Right atrium auricular region (tissue), 2 donors: Measurements from ENCODE around the gene GTF2IRD2. TPM values are rescaled to one million over a fixed set of nuclear protein-coding genes. Genes with fewer than 3 reads are reported as not detected.
A peak's percentile ranks its signal among the peaks of the same experiment; 100 is the strongest.
"Not testable (repeated sequence)": the region's sequence is repeated elsewhere in the genome, so short reads cannot be mapped to it uniquely, and the experiment has no call there.

Experiments used
- DNase-seq: peaks from one replicate; pipeline ENCODE4 v3.0.0-alpha.2; 2019; ENCODE audit warnings: low spot score
- H3K27ac ChIP-seq, 2 donors: fragments of 200-600 bp; sonication (generic); 1 replicate in 1 of 2; 2 replicates in 1 of 2; pipeline ENCODE4 v1.5.1; 2016 to 2019
- H3K27me3 ChIP-seq, 2 donors: fragments of 200-600 bp; sonication (generic); one replicate each; pipeline versions ENCODE4 v1.5.1 to v1.6.0; 2017 to 2019
- H3K36me3 ChIP-seq: fragments of 200-600 bp; sonication (generic); one replicate; pipeline ENCODE4 v1.5.1; 2016
- H3K4me1 ChIP-seq, 2 donors: fragments of 200-600 bp; sonication (generic); one replicate each; pipeline versions ENCODE4 v1.5.1 to v1.6.0; 2017 to 2019
- H3K4me3 ChIP-seq, 2 donors: fragments of 200-600 bp; sonication (generic); 1 replicate in 1 of 2; 2 replicates in 1 of 2; pipeline ENCODE4 v1.5.1; 2017 to 2019; ENCODE audit warnings: mild to moderate bottlenecking in 1 of 2, moderate library complexity in 1 of 2
- H3K9me3 ChIP-seq, 2 donors: fragments of 200-600 bp; sonication (generic); one replicate each; pipeline ENCODE4 v1.5.1; 2019
- total RNA-seq, 2 donors: library from RNA; depleted of rRNA; stranded (reverse); fragments of >200 nt; gene quantifications; one replicate each; pipeline ENCODE4 v1.1.0, GENCODE V29; 2016

Gene GTF2IRD2
- total RNA-seq = 10 to 100 TPM in 1 of 2 donors, 1 to 10 TPM in 1; 7.8 to 13.3 TPM

GRCh38 chr7:74850833-74851721, at the start of gene GTF2IRD2:
Gene GTF2IRD2, minus strand, starts transcription at chr7:74851605. Its CDS starts 15,227 bp downstream, at chr7:74836378.
- H3K27ac ChIP-seq, H3K36me3 ChIP-seq, H3K4me3 ChIP-seq, H3K9me3 ChIP-seq, H3K4me1 ChIP-seq, DNase-seq, H3K27me3 ChIP-seq: not testable (repeated sequence)

DNA sequence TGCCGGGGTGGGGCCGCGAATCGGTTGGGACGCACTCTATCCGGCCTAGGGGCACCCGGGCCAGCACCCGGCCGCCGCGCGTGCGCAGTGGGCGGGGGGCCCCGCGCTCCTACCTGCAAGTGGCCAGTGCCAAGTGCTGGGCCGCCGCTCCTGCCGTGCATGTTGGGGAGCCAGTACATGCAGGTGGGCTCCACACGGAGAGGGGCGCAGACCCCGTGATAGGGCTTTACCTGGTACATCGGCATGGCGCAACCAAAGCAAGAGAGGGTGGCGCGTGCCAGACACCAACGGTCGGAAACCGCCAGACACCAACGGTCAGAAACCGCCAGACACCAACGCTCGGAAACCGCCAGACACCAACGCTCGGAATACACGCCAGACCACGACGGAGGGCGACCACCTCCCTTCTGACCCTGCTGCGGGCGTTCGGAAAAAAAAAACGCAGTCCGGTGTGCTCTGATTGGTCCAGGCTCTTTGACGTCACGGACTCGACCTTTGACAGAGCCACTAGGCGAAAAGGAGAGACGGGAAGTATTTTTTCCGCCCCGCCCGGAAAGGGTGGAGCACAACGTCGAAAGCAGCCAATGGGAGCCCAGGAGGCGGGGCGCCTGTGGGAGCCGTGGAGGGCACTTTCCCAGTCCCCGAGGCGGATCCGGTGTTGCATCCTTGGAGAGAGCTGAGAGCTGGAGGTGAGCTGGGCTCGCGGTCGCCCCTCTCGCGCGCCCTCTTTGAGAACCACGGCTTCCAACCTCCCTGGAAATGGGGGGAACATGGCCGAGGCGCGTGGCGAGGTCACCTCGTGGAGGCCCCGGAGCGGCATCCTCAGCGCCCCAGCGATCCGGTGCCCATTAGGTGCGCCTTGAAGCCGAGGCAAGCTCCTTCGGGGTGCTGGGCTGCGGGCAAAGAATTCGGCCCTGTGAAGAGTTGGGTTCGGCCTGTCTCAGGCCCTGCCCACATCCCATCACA, 39.0 kb upstream of the GTF2IRD2 start:
- not testable (repeated sequence) for H3K27me3 ChIP-seq, H3K9me3 ChIP-seq, H3K4me1 ChIP-seq, H3K36me3 ChIP-seq
- H3K27ac ChIP-seq = peak overlapping the region; percentile 82 to 88
- peak; percentile 95 for DNase-seq
- H3K4me3 ChIP-seq = peak overlapping the region; percentile 61 to 66

GRCh38 chr7:74889518-74890129, 38.2 kb upstream of the GTF2IRD2 start:
- not testable (repeated sequence) for DNase-seq, H3K9me3 ChIP-seq, H3K4me1 ChIP-seq, H3K27me3 ChIP-seq, H3K4me3 ChIP-seq, H3K27ac ChIP-seq, H3K36me3 ChIP-seq

DNA sequence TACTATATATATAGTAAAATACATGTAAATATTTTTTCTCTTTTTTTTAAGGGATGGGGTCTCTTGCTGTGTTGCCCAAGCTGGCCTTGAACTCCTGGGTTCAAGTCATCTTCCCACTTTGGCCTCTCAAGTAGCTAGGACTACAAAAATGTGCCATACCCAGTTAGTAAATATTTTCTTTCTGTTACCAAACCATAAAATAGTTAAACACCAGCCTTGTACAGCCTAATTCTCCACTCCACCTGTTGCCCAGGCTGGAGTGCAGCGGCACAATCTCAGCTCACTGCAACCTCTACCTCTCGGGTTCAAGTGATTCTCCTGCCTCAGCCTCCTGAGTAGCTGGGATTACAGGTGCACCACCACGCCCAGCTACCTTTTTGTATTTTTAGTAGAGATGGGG, 33.9 kb upstream of the GTF2IRD2 start:
- not testable (repeated sequence) for H3K4me1 ChIP-seq, H3K36me3 ChIP-seq, H3K27me3 ChIP-seq, H3K4me3 ChIP-seq, DNase-seq, H3K9me3 ChIP-seq, H3K27ac ChIP-seq

DNA sequence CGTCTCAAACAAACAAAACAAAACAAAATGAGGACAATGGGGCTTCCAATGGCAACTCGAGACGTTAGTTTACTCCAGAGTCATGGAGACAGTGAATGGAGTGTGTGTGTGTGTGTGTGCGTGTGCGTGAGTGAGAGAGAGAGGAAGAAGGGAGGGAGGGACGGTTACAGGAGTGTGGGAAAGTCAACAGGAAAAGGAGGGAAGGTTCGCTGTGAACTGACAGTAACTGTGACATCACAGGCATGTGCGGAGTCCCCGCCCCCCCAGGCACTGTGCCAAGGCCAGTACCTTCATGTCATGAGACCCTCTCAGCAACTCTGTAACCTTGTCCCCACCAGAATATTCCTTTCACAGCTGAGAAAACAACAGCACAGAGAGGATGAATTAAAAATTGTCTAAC, 30.7 kb upstream of the GTF2IRD2 start:
- H3K27me3 ChIP-seq, H3K4me1 ChIP-seq, H3K27ac ChIP-seq, H3K4me3 ChIP-seq, DNase-seq, H3K9me3 ChIP-seq, H3K36me3 ChIP-seq: not testable (repeated sequence)

DNA sequence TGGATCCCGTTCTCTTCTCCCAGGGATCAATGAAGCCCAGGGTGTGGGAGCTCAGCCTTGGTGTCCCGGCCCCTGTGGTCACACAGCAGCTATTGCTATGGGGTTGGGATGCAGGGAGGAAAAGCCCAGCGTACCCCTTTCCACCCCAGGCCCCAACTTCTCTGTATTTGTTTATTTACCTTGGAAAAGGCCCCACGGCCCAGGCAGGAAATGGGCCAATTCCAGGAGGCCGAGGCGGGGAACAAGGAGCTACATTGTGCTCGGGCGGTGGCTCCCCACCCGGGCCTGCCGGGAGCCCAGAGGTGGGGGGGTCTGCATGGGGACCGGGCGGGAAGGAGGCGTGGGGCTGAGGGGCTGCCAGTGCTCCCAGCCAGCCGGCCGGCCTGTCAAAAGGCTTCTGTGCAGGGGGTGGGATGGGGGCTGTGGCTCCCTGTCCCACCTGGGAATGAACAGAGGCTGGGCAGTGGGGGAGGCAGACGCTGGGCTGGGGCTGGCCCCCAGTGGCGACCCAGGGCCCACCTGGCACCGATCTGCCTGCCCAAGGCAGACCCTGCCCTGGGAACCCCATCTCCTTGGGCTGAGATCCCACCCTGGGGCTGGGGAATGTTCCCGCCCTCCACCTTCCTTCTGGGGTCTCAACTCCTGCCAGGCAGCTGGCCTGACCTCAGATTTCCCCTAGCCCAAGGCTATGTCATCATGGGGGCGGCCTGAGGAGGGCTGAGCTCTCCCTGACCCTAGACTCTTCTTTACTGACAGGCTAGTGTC, 23.5 kb upstream of the GTF2IRD2 start:
- H3K9me3 ChIP-seq, H3K27me3 ChIP-seq, H3K4me1 ChIP-seq, H3K36me3 ChIP-seq, H3K4me3 ChIP-seq: not testable (repeated sequence)
- peak; percentile 69 for DNase-seq
- peak overlapping the region in 1 of 2 donors; percentile 22 for H3K27ac ChIP-seq

- not testable (repeated sequence) for DNase-seq, H3K9me3 ChIP-seq, H3K27me3 ChIP-seq, H3K36me3 ChIP-seq, H3K4me1 ChIP-seq, H3K4me3 ChIP-seq
- H3K27ac ChIP-seq = peak overlapping the region in 1 of 2 donors; percentile 22
Measured at GRCh38 chr7:74874104-74874747, 22.8 kb upstream of the GTF2IRD2 start.

DNA sequence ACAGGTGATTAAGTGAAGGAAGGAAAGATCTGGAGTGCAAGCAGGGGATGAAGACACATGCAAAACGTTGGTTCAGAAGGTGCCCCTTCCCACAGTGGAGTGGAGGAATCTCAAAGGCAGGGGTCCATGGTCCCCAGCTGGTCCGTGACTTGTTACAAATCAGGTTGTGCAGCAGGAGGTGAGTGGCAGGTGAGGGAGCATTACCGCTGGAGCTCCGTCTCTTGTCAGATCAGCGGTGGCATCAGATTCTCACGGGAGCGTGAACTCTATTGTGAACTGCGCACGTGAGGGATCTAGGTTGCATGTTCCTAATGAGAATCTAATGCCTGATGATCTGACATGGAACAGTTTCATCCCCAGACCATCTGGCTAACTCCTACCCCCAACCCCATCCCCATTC, 21.1 kb upstream of the GTF2IRD2 start:
- not testable (repeated sequence) for H3K4me3 ChIP-seq, H3K27ac ChIP-seq, H3K36me3 ChIP-seq, H3K27me3 ChIP-seq, H3K4me1 ChIP-seq, DNase-seq, H3K9me3 ChIP-seq

- H3K4me1 ChIP-seq, H3K9me3 ChIP-seq, H3K4me3 ChIP-seq, DNase-seq, H3K36me3 ChIP-seq, H3K27ac ChIP-seq, H3K27me3 ChIP-seq: not testable (repeated sequence)
Measured at GRCh38 chr7:74865777-74866176, 14.4 kb upstream of the GTF2IRD2 start.

DNA sequence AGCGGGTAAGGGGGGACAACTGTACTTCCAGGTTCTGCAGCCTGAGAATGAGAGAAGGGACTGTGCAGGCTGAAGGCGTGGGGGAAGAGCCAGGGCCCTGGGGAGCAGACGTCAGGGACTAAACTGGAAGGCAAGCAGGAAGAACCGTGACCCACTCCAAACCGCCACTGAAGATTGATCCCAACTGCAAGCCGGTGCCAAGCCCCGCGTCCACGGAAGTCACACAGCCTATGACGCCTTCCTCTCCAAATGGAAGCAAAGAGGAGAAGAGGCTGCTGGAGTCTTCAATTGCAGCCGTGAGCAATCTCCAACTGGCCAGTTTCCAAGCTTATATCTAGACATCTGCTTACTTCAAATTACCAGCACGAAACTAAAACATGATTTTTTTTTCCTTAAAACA, 1.6 kb downstream of the GTF2IRD2 start:
- not testable (repeated sequence) for H3K27ac ChIP-seq, H3K27me3 ChIP-seq, H3K9me3 ChIP-seq, H3K36me3 ChIP-seq, H3K4me3 ChIP-seq, H3K4me1 ChIP-seq, DNase-seq

DNA sequence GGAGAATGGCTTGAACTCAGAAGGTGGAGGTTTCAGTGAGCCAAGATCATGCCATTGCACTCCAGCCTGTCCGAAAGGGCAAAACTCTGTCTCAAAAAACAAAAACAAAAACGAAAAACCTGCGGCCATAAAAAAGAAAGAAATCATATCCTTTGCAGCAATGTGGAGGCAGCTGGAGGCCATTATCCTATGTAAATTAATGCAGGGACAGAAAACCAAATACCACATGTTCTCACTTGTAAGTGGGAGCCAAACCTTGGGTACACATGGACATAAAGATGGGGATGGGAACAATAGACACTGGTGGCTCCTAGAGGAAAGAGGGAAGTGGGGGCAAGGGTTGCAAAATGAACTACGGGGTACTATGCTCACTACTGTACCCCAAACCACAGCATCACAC, 21.0 kb downstream of the GTF2IRD2 start:
- H3K27me3 ChIP-seq, H3K4me3 ChIP-seq, H3K36me3 ChIP-seq, DNase-seq, H3K27ac ChIP-seq, H3K9me3 ChIP-seq, H3K4me1 ChIP-seq: not testable (repeated sequence)

DNA sequence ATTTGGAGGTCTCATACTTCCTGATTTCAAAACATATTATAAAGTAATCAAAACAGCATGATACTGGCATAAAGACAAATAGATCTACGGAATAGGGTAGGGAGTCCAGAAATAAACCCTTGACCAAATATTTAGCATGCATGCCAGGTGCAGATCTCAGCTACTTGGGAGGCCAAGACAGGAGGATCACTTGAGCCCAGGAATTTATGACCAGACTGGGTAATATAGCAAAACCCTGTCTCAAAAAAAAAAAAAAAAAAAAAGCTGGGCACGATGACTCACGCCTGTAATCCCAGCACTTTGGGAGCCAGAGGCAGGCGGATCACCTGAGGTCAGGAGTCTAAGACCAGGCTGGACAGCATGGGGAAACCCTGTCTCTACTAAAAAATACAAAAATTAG, 21.4 kb downstream of the GTF2IRD2 start:
- not testable (repeated sequence) for H3K27me3 ChIP-seq, H3K4me1 ChIP-seq, H3K4me3 ChIP-seq, H3K36me3 ChIP-seq, DNase-seq, H3K9me3 ChIP-seq, H3K27ac ChIP-seq

DNA sequence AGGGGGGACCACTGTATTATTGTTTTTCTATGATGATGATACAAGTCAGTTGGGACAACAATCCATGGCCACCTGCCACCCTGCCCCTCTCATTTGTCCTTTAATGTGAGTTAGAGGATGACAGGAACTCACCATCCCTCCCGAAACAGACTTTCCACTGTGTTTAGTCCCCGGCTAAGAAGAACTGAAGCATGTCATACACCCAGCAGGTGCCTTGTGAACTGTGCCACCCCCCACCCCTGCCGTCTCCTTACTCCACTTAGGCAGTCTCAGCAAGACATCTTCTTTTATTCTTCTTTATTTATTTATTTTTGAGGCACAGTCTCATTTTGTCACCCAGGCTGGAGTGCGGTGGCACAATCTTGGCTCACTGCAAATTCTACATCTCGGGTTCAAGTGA, 30.1 kb downstream of the GTF2IRD2 start:
- not testable (repeated sequence) for H3K4me1 ChIP-seq, H3K27me3 ChIP-seq, H3K27ac ChIP-seq, DNase-seq, H3K36me3 ChIP-seq, H3K4me3 ChIP-seq, H3K9me3 ChIP-seq
